GM18526 (cell line): ENCODE data around the gene MAGI1.

ENCODE experiments used
- POLR2A ChIP-seq: IDR thresholded peaks from 3 replicates; pipeline ENCODE4 v1.6.1; 2011; ENCODE audit not compliant: insufficient read length; ENCODE audit errors: extremely low read depth

MAGI1 gene

GRCh38 chr3:65897766-65898165 lies 141.0 kb downstream of the MAGI1 start:
- TF ChIP-seq POLR2A: no peak

GRCh38 chr3:65896321-65896720 lies 142.4 kb downstream of the MAGI1 start:
- TF ChIP-seq POLR2A: no peak

- TF ChIP-seq POLR2A: no peak
These were observed 143.9 kb downstream of the MAGI1 start for GRCh38 chr3:65894679-65895453.

- TF ChIP-seq POLR2A: no peak
These were observed 144.6 kb downstream of the MAGI1 start for GRCh38 chr3:65894126-65894525.

- TF ChIP-seq POLR2A: no peak
These were observed 145.1 kb downstream of the MAGI1 start for GRCh38 chr3:65893631-65894030.

- TF ChIP-seq POLR2A: no peak
These were observed 148.4 kb downstream of the MAGI1 start for GRCh38 chr3:65890328-65890727.

- TF ChIP-seq POLR2A: no peak
These were observed 149.0 kb downstream of the MAGI1 start for GRCh38 chr3:65889707-65890099.

- TF ChIP-seq POLR2A: no peak
These were observed 149.6 kb downstream of the MAGI1 start for GRCh38 chr3:65888980-65889706.

GRCh38 chr3:65888196-65888595 lies 150.5 kb downstream of the MAGI1 start:
- no peak for TF ChIP-seq POLR2A

- TF ChIP-seq POLR2A: no peak
These were observed 152.3 kb downstream of the MAGI1 start for GRCh38 chr3:65886391-65886790.

GRCh38 chr3:65884071-65884470 lies 154.6 kb downstream of the MAGI1 start:
- TF ChIP-seq POLR2A: no peak

GRCh38 chr3:65883613-65884012 lies 155.1 kb downstream of the MAGI1 start:
- TF ChIP-seq POLR2A: no peak

GRCh38 chr3:65880350-65880749 lies 158.4 kb downstream of the MAGI1 start:
- TF ChIP-seq POLR2A: no peak

- TF ChIP-seq POLR2A: no peak
These were observed 159.3 kb downstream of the MAGI1 start for GRCh38 chr3:65879372-65879771.

GRCh38 chr3:65878831-65879230 lies 159.9 kb downstream of the MAGI1 start:
- no peak for TF ChIP-seq POLR2A

- TF ChIP-seq POLR2A: no peak
These were observed 161.6 kb downstream of the MAGI1 start for GRCh38 chr3:65877160-65877559.
